Osteoblast (primary cell): Measurements from ENCODE around the gene SRCIN1. TPM values are rescaled to one million over a fixed set of nuclear protein-coding genes. Genes with fewer than 3 reads are reported as not detected.

Experiments
- DNase-seq: peaks from one replicate; pipeline ENCODE4 v3.0.0; 2011; ENCODE audit warnings: low spot score, mixed read lengths; ENCODE audit not compliant: insufficient read length; ENCODE audit errors: missing footprints
- H2AFZ ChIP-seq: 2 replicates; pipeline ENCODE4 v1.6.0; 2011; ENCODE audit warnings: mild to moderate bottlenecking, low read length
- H3K27ac ChIP-seq: 2 replicates; pipeline ENCODE4 v1.5.1; 2011; ENCODE audit warnings: mild to moderate bottlenecking, low read depth, low read length, moderate library complexity
- H3K27me3 ChIP-seq: 2 replicates; pipeline ENCODE4 v1.6.0; 2012; ENCODE audit warnings: mild to moderate bottlenecking, control low read depth, inconsistent platforms, low read length, moderate library complexity; ENCODE audit not compliant: insufficient read depth
- H3K36me3 ChIP-seq: 2 replicates; pipeline ENCODE4 v1.5.1; 2011; ENCODE audit warnings: mild to moderate bottlenecking, low read length, control low read depth, moderate library complexity; ENCODE audit not compliant: insufficient read depth
- H3K4me1 ChIP-seq: 2 replicates; pipeline ENCODE4 v1.5.1; 2011; ENCODE audit warnings: mild to moderate bottlenecking, low read length, control low read depth, moderate library complexity; ENCODE audit not compliant: insufficient read depth
- H3K4me2 ChIP-seq: 2 replicates; pipeline ENCODE4 v1.6.0; 2011; ENCODE audit warnings: mild to moderate bottlenecking, low read length; ENCODE audit not compliant: insufficient read depth
- H3K4me3 ChIP-seq: fragments of 200-600 bp; sonication (generic); 3 replicates; pipeline ENCODE4 v1.5.1; 2012; ENCODE audit warnings: mild to moderate bottlenecking, low read length, inconsistent platforms; ENCODE audit not compliant: insufficient read depth
- H3K79me2 ChIP-seq: 2 replicates; pipeline ENCODE4 v1.6.0; 2012; ENCODE audit warnings: mild to moderate bottlenecking, low read length, control low read depth, inconsistent platforms; ENCODE audit not compliant: insufficient read depth
- H3K9me3 ChIP-seq: 2 replicates; pipeline ENCODE4 v1.5.1; 2011; ENCODE audit warnings: low read depth, low read length, control low read depth
- H4K20me1 ChIP-seq: 2 replicates; pipeline ENCODE4 v1.6.0; 2012; ENCODE audit warnings: mild to moderate bottlenecking, low read length, control low read depth; ENCODE audit not compliant: insufficient read depth
- CTCF ChIP-seq: IDR thresholded peaks from 2 replicates; pipeline ENCODE4 v1.5.1; 2011; ENCODE audit warnings: mild to moderate bottlenecking, low read depth, low read length, moderate library complexity; ENCODE audit errors: extremely low read depth
- total RNA-seq: library from RNA; depleted of rRNA; stranded (reverse); fragments of >200 nt; gene quantifications from 2 replicates; pipeline ENCODE4 v1.2.3, GENCODE V29; 2012

The SRCIN1 gene
- total RNA-seq, 1 donor = not detected

GRCh38 chr17:38595892-38596291 lies 9.9 kb downstream of the SRCIN1 start:
- no peaks in the 10 kb centered on the region for H3K4me1 ChIP-seq
- H3K4me3 ChIP-seq = no peak overlapping the region
- no peaks in the 10 kb centered on the region for H3K79me2 ChIP-seq
- H3K4me2 ChIP-seq = no peak overlapping the region
- no peaks in the 10 kb centered on the region for H3K9me3 ChIP-seq
- peaks cover 4% of the 10 kb centered on the region for H4K20me1 ChIP-seq
- TF ChIP-seq CTCF = no peak
- H2AFZ ChIP-seq = no peak overlapping the region
- peaks cover 69% of the 10 kb centered on the region for H3K27me3 ChIP-seq
- no peak for DNase-seq
- no peaks in the 10 kb centered on the region for H3K36me3 ChIP-seq
- H3K27ac ChIP-seq = no peak overlapping the region

- no peaks in the 10 kb centered on the region for H3K79me2 ChIP-seq
- TF ChIP-seq CTCF = no peak
- no peak overlapping the region for H2AFZ ChIP-seq
- H3K4me2 ChIP-seq = no peak overlapping the region
- DNase-seq = no peak
- no peak overlapping the region for H3K4me3 ChIP-seq
- H4K20me1 ChIP-seq = peaks cover 4% of the 10 kb centered on the region
- H3K27ac ChIP-seq = no peak overlapping the region
- H3K27me3 ChIP-seq = peaks cover 75% of the 10 kb centered on the region
- H3K4me1 ChIP-seq = no peaks in the 10 kb centered on the region
- no peaks in the 10 kb centered on the region for H3K9me3 ChIP-seq
- H3K36me3 ChIP-seq = no peaks in the 10 kb centered on the region
These were observed 11.6 kb downstream of the SRCIN1 start for GRCh38 chr17:38594152-38594551.

GRCh38 chr17:38592487-38592886 lies 13.3 kb downstream of the SRCIN1 start:
- H3K9me3 ChIP-seq = no peaks in the 10 kb centered on the region
- no peaks in the 10 kb centered on the region for H3K79me2 ChIP-seq
- no peak overlapping the region for H3K4me3 ChIP-seq

GRCh38 chr17:38591759-38592241 lies 14.0 kb downstream of the SRCIN1 start:
- no peaks in the 10 kb centered on the region for H3K4me1 ChIP-seq
- no peaks in the 10 kb centered on the region for H3K36me3 ChIP-seq
- no peak overlapping the region for H3K27ac ChIP-seq
- no peak overlapping the region for H2AFZ ChIP-seq
- no peaks in the 10 kb centered on the region for H4K20me1 ChIP-seq
- no peak overlapping the region for H3K4me2 ChIP-seq
- DNase-seq = peak; percentile 87
- no peak for TF ChIP-seq CTCF
- H3K4me3 ChIP-seq = no peak overlapping the region
- peaks cover 70% of the 10 kb centered on the region for H3K27me3 ChIP-seq
- no peaks in the 10 kb centered on the region for H3K79me2 ChIP-seq
- H3K9me3 ChIP-seq = no peaks in the 10 kb centered on the region

More at GRCh38 chr17:38592487-38592886, 13.3 kb downstream of the SRCIN1 start:
- DNase-seq = no peak
- TF ChIP-seq CTCF = no peak
- no peaks in the 10 kb centered on the region for H3K4me1 ChIP-seq
- no peak overlapping the region for H3K4me2 ChIP-seq
- peaks cover 76% of the 10 kb centered on the region for H3K27me3 ChIP-seq
- H3K36me3 ChIP-seq = no peaks in the 10 kb centered on the region
- no peaks in the 10 kb centered on the region for H4K20me1 ChIP-seq
- no peak overlapping the region for H2AFZ ChIP-seq
- H3K27ac ChIP-seq = no peak overlapping the region
